HCT116 (cell line): ENCODE measurements around the gene ECE1. TPM values are rescaled to one million over a fixed set of nuclear protein-coding genes. Genes with fewer than 3 reads are reported as not detected.

ENCODE experiments used
- ATAC-seq: fragments of 200-7000 bp; cut with Tn5 transposase; 2 replicates; pipeline ENCODE4 v1.9.1; 2020; ENCODE audit warnings: mild to moderate bottlenecking, moderate library complexity
- BruUV-seq: library from RNA; stranded (reverse); fragments of 400-500 nt; replicated peaks from 2 replicates; lab custom pipeline; 2021; lab: Mats Ljungman, UMichigan
- CTCF ChIA-PET: fragments of 300-600 bp; sonication (Branson Sonifier 250); formaldehyde crosslinking; loops from one replicate; lab custom pipeline; 2021; ENCODE audit warnings: antibody characterized with exemption; lab: Charles Lee
- POLR2A ChIA-PET: fragments of 300-600, 350-600 bp; sonication (Branson Sonifier 250); formaldehyde crosslinking; loops from one replicate; lab custom pipeline; 2021; ENCODE audit warnings: antibody characterized with exemption; lab: Charles Lee
- RAD21 ChIA-PET, 2 experiments: fragments of 300-600 bp; sonication (Branson Sonifier 250); formaldehyde crosslinking; loops; one replicate each; lab custom pipeline; 2023; ENCODE audit warnings: low total read pairs in 2 of 2; ENCODE audit not compliant: uncharacterized antibody in 2 of 2, unreplicated experiment in 2 of 2, low non-redundant PET in 1 of 2; lab: Charles Lee
- DNase-seq: peaks from one replicate; pipeline ENCODE4 v3.0.0-alpha.2; 2010; ENCODE audit warnings: low read depth, low spot score
- H2AFZ ChIP-seq: fragments of 200-600 bp; shearing (Covaris generic), sonication (generic); 2 replicates; pipeline ENCODE4 v1.6.1; 2017; ENCODE audit warnings: low read depth, mixed run types, mixed read lengths, antibody characterized with exemption, low read length; ENCODE audit not compliant: poor library complexity, severe bottlenecking
- H3K27ac ChIP-seq: 2 replicates; pipeline ENCODE4 v1.5.1; 2012; ENCODE audit warnings: low read depth, low read length
- H3K27me3 ChIP-seq: fragments of 200-600 bp; sonication (generic); 2 replicates; pipeline ENCODE4 v1.6.1; 2016; ENCODE audit warnings: mixed run types, low read length, mixed read lengths; ENCODE audit not compliant: insufficient read depth
- H3K36me3 ChIP-seq, 2 experiments: fragments of 200-500 bp in 1 of 2; fragments of 200-600 bp in 1 of 2; sonication (Bioruptor generic) in 1 of 2; sonication (generic) in 1 of 2; 2 replicates each; pipeline versions ENCODE4 v1.5.1 to v1.6.1; 2014 to 2016; ENCODE audit warnings: low read length in 2 of 2, inconsistent platforms in 1 of 2, mixed read lengths in 1 of 2, mixed run types in 1 of 2; ENCODE audit not compliant: insufficient read depth in 2 of 2, control insufficient read depth in 1 of 2
- H3K4me1 ChIP-seq, 2 experiments: fragments of 200-600 bp in 1 of 2; sonication (generic) in 1 of 2; 2 replicates each; pipeline versions ENCODE4 v1.5.1 to v1.6.1; 2012 to 2017; ENCODE audit warnings: low read length in 2 of 2, inconsistent platforms in 1 of 2, mild to moderate bottlenecking in 1 of 2, mixed read lengths in 1 of 2, mixed run types in 1 of 2, moderate library complexity in 1 of 2; ENCODE audit not compliant: insufficient read depth in 2 of 2, control insufficient read depth in 1 of 2
- H3K4me2 ChIP-seq: fragments of 200-600 bp; sonication (generic); 2 replicates; pipeline ENCODE4 v1.6.1; 2017; ENCODE audit warnings: mixed run types, low read length, mixed read lengths
- H3K4me3 ChIP-seq, 2 experiments: fragments of 200-600 bp in 1 of 2; sonication (generic) in 1 of 2; replicated peaks in 1 of 2; 2 replicates each; pipeline ENCODE4 v1.5.1; 2011 to 2016; ENCODE audit warnings: low read length in 2 of 2, control low read depth in 1 of 2, low read depth in 1 of 2, mild to moderate bottlenecking in 1 of 2, mixed read lengths in 1 of 2, mixed run types in 1 of 2
- H3K79me2 ChIP-seq: fragments of 200-600 bp; sonication (generic); 2 replicates; pipeline ENCODE4 v1.6.1; 2017; ENCODE audit warnings: mild to moderate bottlenecking, mixed run types, low read length, moderate library complexity, mixed read lengths; ENCODE audit not compliant: insufficient read depth
- H3K9ac ChIP-seq: fragments of 200-600 bp; sonication (generic); 2 replicates; pipeline ENCODE4 v1.6.1; 2016; ENCODE audit warnings: low read length, mixed read lengths
- H3K9me2 ChIP-seq: fragments of 200-600 bp; sonication (generic), shearing (Covaris generic); 2 replicates; pipeline ENCODE4 v1.6.1; 2017; ENCODE audit warnings: mixed run types, mild to moderate bottlenecking, moderate library complexity; ENCODE audit not compliant: insufficient read depth
- H3K9me3 ChIP-seq, 2 experiments: fragments of 200-500 bp in 1 of 2; fragments of 200-600 bp in 1 of 2; sonication (Bioruptor generic) in 1 of 2; sonication (generic) in 1 of 2; 2 replicates each; pipeline ENCODE4 v1.6.1; 2014 to 2017; ENCODE audit warnings: low read length in 2 of 2, mixed read lengths in 2 of 2, inconsistent platforms in 1 of 2, low read depth in 1 of 2, mild to moderate bottlenecking in 1 of 2, mixed run types in 1 of 2, moderate library complexity in 1 of 2; ENCODE audit not compliant: control insufficient read depth in 1 of 2, insufficient read depth in 1 of 2
- H4K20me1 ChIP-seq: fragments of 200-600 bp; sonication (generic), shearing (Covaris generic); 2 replicates; pipeline ENCODE4 v1.6.1; 2017; ENCODE audit warnings: mixed run types, mild to moderate bottlenecking, moderate library complexity; ENCODE audit not compliant: insufficient read depth
- ATF3 ChIP-seq: IDR thresholded peaks from 2 replicates; pipeline ENCODE4 v1.6.1; 2012
- CBX3 ChIP-seq: IDR thresholded peaks from 2 replicates; pipeline ENCODE4 v1.6.1; 2012; ENCODE audit warnings: low read depth
- CEBPB ChIP-seq: IDR thresholded peaks from 2 replicates; pipeline ENCODE4 v1.6.1; 2012; ENCODE audit warnings: low read depth
- EGR1 ChIP-seq: IDR thresholded peaks from 2 replicates; pipeline ENCODE4 v1.6.1; 2012; ENCODE audit warnings: low read depth
- ELF1 ChIP-seq: IDR thresholded peaks from 2 replicates; pipeline ENCODE4 v1.6.1; 2012; ENCODE audit warnings: low read depth, borderline replicate concordance
- EZH2 ChIP-seq: fragments of 200-600 bp; sonication (generic); IDR thresholded peaks from 2 replicates; pipeline ENCODE4 v1.6.1; 2017; ENCODE audit warnings: antibody characterized with exemption, mixed run types
- EZH2phosphoT487 ChIP-seq: fragments of 200-600 bp; IDR thresholded peaks from 2 replicates; pipeline ENCODE4 v1.6.1; 2018; ENCODE audit warnings: antibody characterized with exemption, borderline replicate concordance
- FOSL1 ChIP-seq: IDR thresholded peaks from 2 replicates; pipeline ENCODE4 v1.6.1; 2012; ENCODE audit warnings: low read depth
- JUND ChIP-seq: IDR thresholded peaks from 2 replicates; pipeline ENCODE4 v1.6.1; 2012
- MAX ChIP-seq: IDR thresholded peaks from 2 replicates; pipeline ENCODE4 v1.6.1; 2012
- POLR2A ChIP-seq: IDR thresholded peaks from 2 replicates; pipeline ENCODE4 v1.7.0; 2011; ENCODE audit warnings: borderline replicate concordance; ENCODE audit not compliant: insufficient read depth, insufficient read length; ENCODE audit errors: extremely low read depth
- POLR2AphosphoS5 ChIP-seq: IDR thresholded peaks from 2 replicates; pipeline ENCODE4 v1.6.1; 2011; ENCODE audit warnings: mild to moderate bottlenecking, low read depth, low read length, moderate library complexity
- RAD21 ChIP-seq: IDR thresholded peaks from 2 replicates; pipeline ENCODE4 v1.6.1; 2012; ENCODE audit warnings: low read depth, mild to moderate bottlenecking
- REST ChIP-seq: IDR thresholded peaks from 2 replicates; pipeline ENCODE4 v1.6.1; 2012; ENCODE audit warnings: low read depth
- SIN3A ChIP-seq: IDR thresholded peaks from 2 replicates; pipeline ENCODE4 v1.6.1; 2012; ENCODE audit warnings: low read depth
- SP1 ChIP-seq: IDR thresholded peaks from 2 replicates; pipeline ENCODE4 v1.6.1; 2012; ENCODE audit warnings: low read depth
- SRF ChIP-seq: IDR thresholded peaks from 2 replicates; pipeline ENCODE4 v1.6.1; 2012; ENCODE audit warnings: low read depth
- ZBTB33 ChIP-seq: IDR thresholded peaks from 2 replicates; pipeline ENCODE4 v1.6.1; 2011; ENCODE audit warnings: mild to moderate bottlenecking, low read length, moderate library complexity; ENCODE audit not compliant: insufficient replicate concordance; ENCODE audit errors: extremely low read depth
- ZFX ChIP-seq: fragments of 450-650 bp; IDR thresholded peaks from 2 replicates; pipeline ENCODE4 v1.6.1; 2017
- ZNF274 ChIP-seq: fragments of 200-500 bp; sonication (Bioruptor generic); IDR thresholded peaks from 2 replicates; pipeline ENCODE4 v1.6.1; 2014; ENCODE audit warnings: mild to moderate bottlenecking, low read depth, low read length, inconsistent platforms
- intact Hi-C: fragments of 100-400 bp; cut with micrococcal nuclease; formaldehyde crosslinking; loops from 2 replicates; pipeline ENCODE4 v1.10.0; 2022
- total RNA-seq: library from RNA; stranded (reverse); gene quantifications from one replicate; pipeline ENCODE4 v1.2.1, GENCODE V29; 2021; ENCODE audit not compliant: unreplicated experiment

ECE1 gene
- total RNA-seq, 1 experiment from 2014 or later, result 66.8 TPM

DNA sequence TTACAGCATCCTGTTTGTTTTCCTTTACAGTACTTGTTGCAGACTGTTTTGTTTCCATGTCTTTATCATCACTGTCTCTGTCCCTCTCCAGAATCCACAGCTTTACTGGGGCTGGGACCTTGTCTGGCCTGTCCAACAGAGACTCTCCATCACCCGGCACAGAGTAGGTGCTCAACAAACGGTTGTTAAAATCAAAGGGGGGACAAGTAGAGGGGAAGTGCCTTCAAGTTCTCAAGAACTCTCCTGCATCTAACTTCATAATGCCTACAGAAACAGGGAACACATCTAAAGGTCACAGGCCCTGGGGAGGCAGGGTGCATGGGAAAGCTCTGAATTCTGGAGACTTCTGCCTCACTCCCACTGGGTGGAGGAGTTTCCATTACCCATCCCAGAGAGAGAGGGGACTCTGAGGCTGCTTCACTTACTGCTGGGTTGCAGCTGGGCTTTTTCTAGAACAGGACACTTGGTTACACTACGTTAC is 2.3 kb upstream of the ECE1 start:
- BruUV-seq, result no TSS peak
- ChIA-PET POLR2A (no interaction called here), RAD21 (no interaction called here), CTCF (interaction anchor here (1.3 to 3.1 kb wide), 2 partner anchors 22 to 23 kb away, joined by 3 to 21 read pairs; no protein-coding TSS in a partner anchor)
- Histone ChIP-seq H3K9me3 (no peaks in the 10 kb centered on the region), H2AFZ (no peak overlapping the region), H3K36me3 (no peaks in the 10 kb centered on the region), H3K4me2 (no peak overlapping the region), H3K9me2 (no peaks in the 10 kb centered on the region), H4K20me1 (no peaks in the 10 kb centered on the region; the same call in 1 of the 2 replicates), H3K27ac (no peak overlapping the region), H3K79me2 (peaks cover 23% of the 10 kb centered on the region; the same call in 1 of the 2 replicates), H3K4me1 (peaks cover 36 to 69% of the 10 kb centered on the region in 2 experiments), H3K4me3 (no peak overlapping the region), H3K9ac (no peak overlapping the region), H3K27me3 (no peaks in the 10 kb centered on the region)
- no peak for TF ChIP-seq CEBPB
- no peak for TF ChIP-seq ELF1
- no peak for TF ChIP-seq FOSL1
- TF ChIP-seq SP1, result no peak
- no peak for TF ChIP-seq RAD21
- no peak for TF ChIP-seq JUND
- no peak for TF ChIP-seq EGR1
- no peak for TF ChIP-seq ATF3
- no peak for TF ChIP-seq POLR2A
- TF ChIP-seq MAX, result no peak
- TF ChIP-seq POLR2AphosphoS5, result no peak
- TF ChIP-seq EZH2, result no peak
- no peak for TF ChIP-seq CBX3
- TF ChIP-seq SIN3A, result no peak
- no peak for TF ChIP-seq ZBTB33
- TF ChIP-seq REST, result no peak
- no peak for TF ChIP-seq SRF
- no peak for TF ChIP-seq ZFX
- TF ChIP-seq EZH2phosphoT487, result no peak
- TF ChIP-seq ZNF274, result no peak
- intact Hi-C loops, result no loop called here
- ATAC-seq (no peak), DNase-seq (no peak)
